SW480 (cell line): ENCODE data around the gene OCSTAMP.

Source experiments
- DNase-seq: peaks from one replicate; pipeline ENCODE4 v3.0.0-alpha.2; 2016; ENCODE audit warnings: low spot score

OCSTAMP gene

GRCh38 chr20:46573788-46574584 lies 23.5 kb upstream of the OCSTAMP start:
- DNase-seq: no peak

GRCh38 chr20:46573234-46573633 lies 22.8 kb upstream of the OCSTAMP start:
- DNase-seq: no peak

- DNase-seq: no peak
Observed at GRCh38 chr20:46572790-46573189, 22.3 kb upstream of the OCSTAMP start.

- no peak for DNase-seq
Observed at GRCh38 chr20:46572153-46572552, 21.7 kb upstream of the OCSTAMP start.

GRCh38 chr20:46571418-46571817 lies 21.0 kb upstream of the OCSTAMP start:
- DNase-seq: no peak

GRCh38 chr20:46570956-46571355 lies 20.5 kb upstream of the OCSTAMP start:
- DNase-seq: no peak

- DNase-seq: no peak
Observed at GRCh38 chr20:46569961-46570360, 19.5 kb upstream of the OCSTAMP start.

GRCh38 chr20:46568570-46569129 lies 18.2 kb upstream of the OCSTAMP start:
- DNase-seq: no peak

GRCh38 chr20:46566125-46566524 lies 15.7 kb upstream of the OCSTAMP start:
- no peak for DNase-seq

- DNase-seq: no peak
Observed at GRCh38 chr20:46564241-46564957, 13.9 kb upstream of the OCSTAMP start.

GRCh38 chr20:46563860-46564221 lies 13.4 kb upstream of the OCSTAMP start:
- no peak for DNase-seq

- DNase-seq: no peak
Observed at GRCh38 chr20:46563170-46563859, 12.9 kb upstream of the OCSTAMP start.

GRCh38 chr20:46562373-46563169 lies 12.1 kb upstream of the OCSTAMP start:
- peak; percentile 63 for DNase-seq

GRCh38 chr20:46562009-46562372 lies 11.5 kb upstream of the OCSTAMP start:
- DNase-seq: no peak

- no peak for DNase-seq
Observed at GRCh38 chr20:46559685-46560440, 9.4 kb upstream of the OCSTAMP start.

GRCh38 chr20:46559001-46559400 lies 8.5 kb upstream of the OCSTAMP start:
- DNase-seq: no peak

- DNase-seq: peak; percentile 55
Observed at GRCh38 chr20:46558511-46558959, 8.1 kb upstream of the OCSTAMP start.

- DNase-seq: no peak
Observed at GRCh38 chr20:46557231-46557956, 6.9 kb upstream of the OCSTAMP start.

GRCh38 chr20:46555370-46555956 lies 5.0 kb upstream of the OCSTAMP start:
- DNase-seq: no peak

- DNase-seq: no peak
Observed at GRCh38 chr20:46554828-46555227, 4.4 kb upstream of the OCSTAMP start.
